Endothelial cell (in vitro differentiated cells): ENCODE results near the gene KANK4. TPM values are rescaled to one million over a fixed set of nuclear protein-coding genes. Genes with fewer than 3 reads are reported as not detected.

ENCODE experiments used
- DNase-seq: peaks from one replicate; pipeline ENCODE4 v3.0.0; 2021; ENCODE audit warnings: low spot score
- H3K27ac Mint-ChIP-seq: one replicate; pipeline ENCODE4 v1.8.0; 2021; ENCODE audit warnings: mixed read lengths, inconsistent platforms; ENCODE audit not compliant: unreplicated experiment
- H3K27me3 Mint-ChIP-seq: one replicate; pipeline ENCODE4 v1.8.0; 2021; ENCODE audit warnings: mild to moderate bottlenecking, moderate library complexity, mixed read lengths, inconsistent platforms; ENCODE audit not compliant: unreplicated experiment
- H3K36me3 Mint-ChIP-seq: one replicate; pipeline ENCODE4 v1.8.0; 2021; ENCODE audit warnings: mild to moderate bottlenecking, low read depth, mixed read lengths, inconsistent platforms; ENCODE audit not compliant: unreplicated experiment
- H3K4me1 Mint-ChIP-seq: one replicate; pipeline ENCODE4 v1.8.0; 2021; ENCODE audit warnings: mild to moderate bottlenecking, mixed read lengths, inconsistent platforms; ENCODE audit not compliant: unreplicated experiment
- H3K4me3 Mint-ChIP-seq: one replicate; pipeline ENCODE4 v1.8.0; 2021; ENCODE audit warnings: mild to moderate bottlenecking, mixed read lengths, inconsistent platforms; ENCODE audit not compliant: unreplicated experiment
- H3K9me3 Mint-ChIP-seq: one replicate; pipeline ENCODE4 v1.8.0; 2021; ENCODE audit warnings: mixed read lengths, inconsistent platforms; ENCODE audit not compliant: unreplicated experiment
- CTCF ChIP-seq: fragments of 200-600 bp; sonication (generic); IDR thresholded peaks from one replicate; pipeline ENCODE4 v1.5.0; 2021; ENCODE audit warnings: antibody characterized with exemption; ENCODE audit not compliant: unreplicated experiment
- total RNA-seq: library from RNA; stranded (reverse); fragmentation: NEBNext Ultra II Directional; extraction: Animal tissue kit (Norgen Biotek cat#: 25700); gene quantifications from one replicate; pipeline ENCODE4 v1.2.1, GENCODE V29; 2021; ENCODE audit not compliant: unreplicated experiment

KANK4 gene
- total RNA-seq, 1 donor from 2014 or later = 1.4 TPM

- Mint-ChIP-seq H3K27me3 (no peaks in the 10 kb centered on the region), H3K9me3 (no peaks in the 10 kb centered on the region), H3K4me1 (no peaks in the 10 kb centered on the region), H3K4me3 (no peak overlapping the region), H3K27ac (no peak overlapping the region), H3K36me3 (no peaks in the 10 kb centered on the region)
- TF ChIP-seq CTCF = no peak
- DNase-seq = no peak
These were observed 17.4 kb downstream of the KANK4 start for GRCh38 chr1:62301726-62302390.

- Mint-ChIP-seq H3K27ac (no peak overlapping the region), H3K36me3 (no peaks in the 10 kb centered on the region), H3K4me3 (no peak overlapping the region), H3K27me3 (no peaks in the 10 kb centered on the region), H3K9me3 (no peaks in the 10 kb centered on the region), H3K4me1 (no peaks in the 10 kb centered on the region)
- no peak for TF ChIP-seq CTCF
- no peak for DNase-seq
These were observed 19.6 kb downstream of the KANK4 start for GRCh38 chr1:62299426-62300200.

- Mint-ChIP-seq H3K9me3 (no peaks in the 10 kb centered on the region), H3K4me1 (no peaks in the 10 kb centered on the region), H3K36me3 (no peaks in the 10 kb centered on the region), H3K27me3 (no peaks in the 10 kb centered on the region), H3K4me3 (no peak overlapping the region), H3K27ac (no peak overlapping the region)
- no peak for DNase-seq
- no peak for TF ChIP-seq CTCF
These were observed 23.2 kb downstream of the KANK4 start for GRCh38 chr1:62295921-62296491.

GRCh38 chr1:62294261-62294660 is 25.0 kb downstream of the KANK4 start:
- Mint-ChIP-seq H3K36me3 (no peaks in the 10 kb centered on the region), H3K4me1 (no peaks in the 10 kb centered on the region), H3K9me3 (no peaks in the 10 kb centered on the region), H3K27me3 (no peaks in the 10 kb centered on the region), H3K27ac (peak overlapping the region; percentile 72), H3K4me3 (no peak overlapping the region)
- peak; percentile 76 for DNase-seq
- peak; percentile 28 for TF ChIP-seq CTCF

- Mint-ChIP-seq H3K27ac (no peak overlapping the region), H3K4me1 (peaks cover 36% of the 10 kb centered on the region), H3K4me3 (no peak overlapping the region), H3K36me3 (no peaks in the 10 kb centered on the region), H3K9me3 (no peaks in the 10 kb centered on the region), H3K27me3 (peaks cover 2% of the 10 kb centered on the region)
- DNase-seq = no peak
- no peak for TF ChIP-seq CTCF
These were observed 30.6 kb downstream of the KANK4 start for GRCh38 chr1:62288662-62289061.
